Gastrocnemius medialis (tissue), 4 donors: ENCODE results near the gene PRKCE.

Experiments used
- CTCF ChIP-seq, 5 experiments: fragments of 450-650 bp in 3 of 5; fragments of 200-600 bp in 2 of 5; sonication (generic) in 2 of 5; IDR thresholded peaks in 4 of 5; conservative IDR thresholded peaks in 1 of 5; 1 replicate in 4 of 5; 2 replicates in 1 of 5; pipeline ENCODE4 v1.5.1; 2016 to 2019; ENCODE audit warnings: antibody characterized with exemption in 5 of 5, mild to moderate bottlenecking in 3 of 5, moderate library complexity in 3 of 5
- POLR2A ChIP-seq, 2 donors: fragments of 450-650 bp; IDR thresholded peaks; one replicate each; pipeline ENCODE4 v1.6.1; 2017; ENCODE audit warnings: antibody characterized with exemption in 2 of 2, mild to moderate bottlenecking in 2 of 2, moderate library complexity in 2 of 2

GRCh38 chr2:46164529-46165301 lies 513.2 kb downstream of the PRKCE start:
- TF ChIP-seq CTCF (IDR thresholded peaks at IDR 0.05 in 4 of 5, conservative IDR thresholded peaks at IDR 0.05 in 1 of 5): no peak
- TF ChIP-seq POLR2A (IDR thresholded peaks at IDR 0.05): no peak
